NCI-H2227 treated with DMSO at 0.1 percent for 48 hours (cell line): ENCODE results near the gene PADI3.

Experiments used
- DNase-seq: peaks from one replicate; lab custom pipeline; 2025; lab: John Stamatoyannopoulos, UW

The PADI3 gene

DNA sequence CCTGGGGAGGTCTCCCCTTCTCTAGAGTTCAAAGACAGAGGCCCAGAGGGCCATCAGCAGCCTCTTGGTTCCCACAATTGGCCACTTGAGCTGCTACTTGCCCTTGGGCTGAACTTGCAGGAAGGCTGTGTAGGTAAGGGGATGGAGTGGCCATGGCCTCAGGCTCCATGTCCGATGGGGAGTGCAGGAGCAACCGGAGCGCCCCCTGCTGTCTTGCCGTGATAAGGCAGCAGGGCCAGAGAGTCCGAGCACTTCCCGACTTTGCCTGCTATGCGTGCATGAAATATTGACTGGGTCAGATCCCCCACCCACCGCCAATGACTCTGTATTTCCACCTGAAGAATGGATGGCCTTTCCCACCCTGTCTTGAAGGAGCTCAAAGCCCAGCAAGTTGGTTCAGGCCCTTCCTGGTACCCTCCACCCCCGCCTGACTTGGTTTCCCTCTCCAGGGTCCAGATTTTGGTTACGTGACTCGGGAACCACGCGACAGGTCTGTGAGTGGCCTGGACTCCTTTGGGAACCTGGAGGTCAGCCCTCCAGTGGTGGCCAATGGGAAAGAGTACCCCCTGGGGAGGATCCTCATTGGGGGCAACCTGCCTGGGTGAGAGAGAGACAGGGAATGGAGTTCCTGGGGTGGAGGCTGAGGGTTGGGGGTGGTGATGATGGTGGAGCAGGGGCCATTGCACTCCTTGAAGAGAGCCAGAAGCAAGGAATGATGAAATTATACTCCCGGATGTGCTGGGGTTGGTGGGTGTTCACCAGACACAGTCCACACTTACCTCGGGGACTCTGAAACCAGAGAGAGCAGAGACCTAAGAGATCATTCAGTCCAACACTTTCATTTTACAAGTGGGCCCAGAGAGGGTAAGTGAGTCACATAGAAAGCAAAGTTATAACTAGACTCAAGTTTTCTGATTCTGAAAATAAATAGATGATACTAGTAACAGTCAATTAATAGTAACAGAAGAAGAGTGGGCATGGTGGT is 25.6 kb downstream of the PADI3 start:
- peak; percentile 35 for DNase-seq

DNA sequence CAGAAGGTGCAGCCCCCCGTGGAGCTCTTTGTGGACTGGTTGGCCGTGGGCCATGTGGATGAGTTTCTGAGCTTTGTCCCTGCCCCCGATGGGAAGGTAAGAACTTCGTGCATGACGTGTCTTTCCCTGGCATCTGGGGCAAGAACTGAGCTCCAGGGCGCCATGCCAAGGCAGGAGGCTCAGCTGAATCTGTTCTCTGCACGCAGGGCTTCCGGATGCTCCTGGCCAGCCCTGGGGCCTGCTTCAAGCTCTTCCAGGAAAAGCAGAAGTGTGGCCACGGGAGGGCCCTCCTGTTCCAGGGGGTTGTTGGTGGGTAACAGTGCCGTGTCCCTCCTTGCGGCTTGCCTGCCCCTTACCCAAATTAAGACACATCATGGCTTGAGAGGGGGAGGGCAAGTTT is 27.7 kb downstream of the PADI3 start:
- no peak for DNase-seq

DNA sequence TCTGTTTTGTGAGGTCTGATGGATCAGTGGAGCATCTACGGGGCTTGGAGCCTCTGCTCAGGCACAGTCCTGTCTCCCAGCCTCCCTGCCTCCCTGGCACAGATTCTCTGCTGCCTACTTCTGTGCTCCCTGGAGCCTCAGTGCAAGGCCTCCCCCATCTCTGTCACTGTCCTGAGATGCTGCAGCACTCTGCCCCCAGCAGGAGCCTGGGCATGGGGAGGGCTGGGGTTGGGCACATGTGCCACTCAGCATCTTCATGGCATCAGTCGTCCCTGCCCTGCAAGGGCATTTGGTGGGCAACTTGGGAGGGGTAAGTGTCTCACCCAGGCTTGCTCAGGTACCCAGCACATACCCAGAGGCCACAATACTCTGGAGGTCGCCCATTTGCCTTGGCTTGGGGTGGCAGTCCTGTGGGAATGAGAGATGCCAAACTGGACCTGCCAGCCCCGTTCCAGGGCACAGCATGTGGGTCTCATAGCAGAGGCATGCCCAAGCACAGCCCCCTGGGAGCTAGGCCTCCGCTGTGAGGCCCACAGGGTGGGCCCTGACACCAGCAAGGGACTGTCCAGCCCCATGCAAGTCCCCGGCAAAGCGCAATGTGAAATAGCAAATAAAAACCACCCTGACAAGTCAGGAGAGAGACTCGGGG is 28.7 kb downstream of the PADI3 start:
- no peak for DNase-seq

GRCh38 chr1:17278996-17279830 is 30.3 kb downstream of the PADI3 start:
- DNase-seq = no peak

GRCh38 chr1:17280436-17280835 is 31.5 kb downstream of the PADI3 start:
- DNase-seq = no peak

DNA sequence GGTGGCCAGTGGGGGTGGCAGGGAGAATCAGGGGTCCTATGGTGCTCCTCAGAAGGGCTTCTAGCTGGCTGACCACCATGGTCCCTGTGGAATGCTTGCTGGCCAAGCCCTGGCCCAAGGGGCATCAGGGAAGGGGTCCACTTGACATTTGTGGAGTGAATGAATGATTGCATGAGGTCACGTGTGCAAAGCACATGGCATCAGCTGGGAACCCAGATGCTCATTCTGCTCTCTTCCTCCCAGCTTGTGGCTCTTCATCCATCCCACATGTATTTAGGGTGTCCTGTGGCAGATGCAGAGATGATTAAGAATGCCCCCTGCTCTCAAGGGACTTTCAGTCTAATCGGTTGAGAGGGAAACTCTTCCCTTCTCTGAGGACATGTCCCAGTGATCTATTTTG is 32.0 kb downstream of the PADI3 start:
- no peak for DNase-seq

DNA sequence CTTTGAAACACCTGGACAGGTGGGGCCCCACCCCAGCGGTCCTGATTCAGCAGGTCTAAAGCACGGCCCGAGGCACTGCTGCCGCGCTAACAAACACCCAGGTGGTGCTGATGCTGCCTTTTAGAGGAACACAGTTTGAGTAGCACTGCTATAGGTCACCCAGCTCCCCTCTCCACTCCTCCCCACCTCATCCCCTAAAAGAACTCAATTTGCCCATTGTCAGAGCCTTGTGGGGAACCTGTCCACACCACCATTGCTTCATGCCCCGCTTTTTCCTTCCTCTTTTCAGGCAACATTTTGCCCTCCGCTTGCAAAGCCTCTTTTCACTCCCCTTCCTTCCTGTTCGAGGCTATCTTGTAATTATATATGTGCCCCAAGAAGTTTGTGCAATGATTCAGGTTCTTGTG is 32.9 kb downstream of the PADI3 start:
- no peak for DNase-seq

DNA sequence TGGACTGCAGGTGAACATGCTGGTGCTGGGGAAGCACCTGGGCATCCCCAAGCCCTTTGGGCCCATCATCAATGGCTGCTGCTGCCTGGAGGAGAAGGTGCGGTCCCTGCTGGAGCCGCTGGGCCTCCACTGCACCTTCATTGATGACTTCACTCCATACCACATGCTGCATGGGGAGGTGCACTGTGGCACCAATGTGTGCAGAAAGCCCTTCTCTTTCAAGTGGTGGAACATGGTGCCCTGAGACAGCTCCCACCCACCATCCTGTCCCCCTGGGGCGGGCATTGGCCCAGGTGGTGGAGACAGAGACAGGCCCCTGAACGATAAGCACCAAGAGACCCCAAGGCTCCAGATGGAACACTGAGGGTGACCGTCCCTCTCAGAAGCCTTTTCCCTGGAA is 33.9 kb downstream of the PADI3 start:
- DNase-seq = no peak

GRCh38 chr1:17286646-17287045 is 37.7 kb downstream of the PADI3 start:
- DNase-seq = no peak

DNA sequence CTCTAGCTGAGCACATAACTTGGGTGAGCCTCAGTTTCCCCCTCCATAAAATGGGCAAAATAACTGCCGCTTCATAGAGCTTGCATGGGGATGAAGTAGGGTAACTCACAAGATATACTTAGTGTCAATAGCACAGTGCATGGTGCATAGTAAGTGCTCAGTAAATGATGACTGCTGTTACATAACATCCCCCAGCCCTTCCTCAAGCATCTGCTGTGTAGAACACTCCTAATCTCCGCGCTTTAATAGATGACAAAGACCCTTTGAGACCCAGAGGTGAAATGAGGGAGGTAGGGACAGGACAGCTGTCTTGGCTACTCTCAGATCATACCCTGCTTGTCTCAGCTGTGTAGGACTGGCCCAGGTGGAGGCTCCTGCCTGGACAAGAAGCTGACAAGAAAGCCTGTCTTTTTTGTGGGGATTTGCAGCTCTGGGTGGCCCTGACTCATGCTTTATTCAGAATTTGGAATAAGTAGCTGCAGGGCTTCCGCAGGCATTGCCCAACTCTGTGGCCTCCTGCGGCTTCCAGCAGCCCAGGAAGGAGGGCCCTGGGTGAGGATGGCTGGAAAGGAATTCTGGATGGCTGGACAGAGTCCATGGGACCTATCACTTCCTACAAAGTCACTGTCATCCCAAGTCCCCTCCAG is 38.4 kb downstream of the PADI3 start:
- no peak for DNase-seq

DNA sequence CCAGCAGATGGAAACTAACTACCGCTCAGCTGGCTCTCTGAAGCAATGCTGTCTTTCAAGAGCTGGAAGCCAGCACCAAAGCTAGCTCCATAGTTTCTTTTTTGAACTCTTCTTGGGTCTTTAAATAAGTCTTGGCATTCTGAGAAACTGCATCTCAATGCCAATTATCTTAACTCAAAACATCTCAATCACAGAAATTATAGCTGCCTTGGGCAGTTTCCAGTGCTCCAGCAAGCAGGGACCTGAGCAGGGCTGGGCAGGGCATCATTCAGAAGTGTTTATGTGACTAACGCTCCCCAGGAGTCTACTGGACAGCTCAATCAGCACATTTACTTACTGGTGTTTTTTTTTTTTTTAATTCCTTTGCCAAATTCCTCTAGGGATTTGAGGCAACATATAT is 40.8 kb downstream of the PADI3 start:
- peak; percentile 18 for DNase-seq

GRCh38 chr1:17290553-17290952 is 41.7 kb downstream of the PADI3 start:
- DNase-seq = no peak

DNA sequence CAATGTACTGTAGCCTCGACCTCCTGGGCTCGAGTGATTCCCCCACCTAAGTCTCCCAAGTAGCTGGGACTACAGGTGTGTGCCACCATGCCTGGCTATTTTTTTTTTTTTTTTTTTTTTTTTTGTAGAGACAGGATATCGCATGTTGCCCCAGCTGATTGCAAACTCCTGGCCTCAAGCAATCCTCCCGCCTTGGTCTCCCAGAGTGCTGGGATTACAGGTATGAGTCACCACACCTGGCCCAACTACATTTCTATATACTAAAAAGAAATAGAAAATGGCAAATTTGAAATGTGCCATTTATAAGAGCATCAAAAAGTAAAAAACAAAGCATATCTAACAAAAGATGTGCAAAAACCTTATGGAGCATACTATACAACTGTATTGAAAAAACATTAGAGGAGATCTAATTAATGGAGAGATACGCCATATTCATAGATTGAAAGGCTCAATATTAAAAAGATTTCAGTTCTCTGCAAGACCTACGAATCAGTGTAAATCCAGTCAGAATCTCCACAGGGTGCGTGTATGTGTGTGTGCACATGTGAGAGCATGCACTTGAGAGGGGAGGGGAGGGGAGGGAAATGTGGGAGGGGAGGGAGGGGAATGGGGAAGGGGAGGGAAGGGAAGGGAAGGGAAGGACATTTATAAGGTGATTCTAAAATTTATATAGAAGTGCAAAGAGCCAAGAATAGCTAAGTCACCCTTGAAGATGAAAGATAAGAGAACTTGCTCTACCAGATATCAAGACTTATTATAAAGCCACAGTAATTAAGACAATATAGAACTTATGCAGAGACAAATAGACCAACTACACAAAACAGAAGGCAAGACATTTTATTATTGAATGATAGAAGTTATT is 43.6 kb downstream of the PADI3 start:
- DNase-seq = no peak

GRCh38 chr1:17293681-17294425 is 45.0 kb downstream of the PADI3 start:
- no peak for DNase-seq

DNA sequence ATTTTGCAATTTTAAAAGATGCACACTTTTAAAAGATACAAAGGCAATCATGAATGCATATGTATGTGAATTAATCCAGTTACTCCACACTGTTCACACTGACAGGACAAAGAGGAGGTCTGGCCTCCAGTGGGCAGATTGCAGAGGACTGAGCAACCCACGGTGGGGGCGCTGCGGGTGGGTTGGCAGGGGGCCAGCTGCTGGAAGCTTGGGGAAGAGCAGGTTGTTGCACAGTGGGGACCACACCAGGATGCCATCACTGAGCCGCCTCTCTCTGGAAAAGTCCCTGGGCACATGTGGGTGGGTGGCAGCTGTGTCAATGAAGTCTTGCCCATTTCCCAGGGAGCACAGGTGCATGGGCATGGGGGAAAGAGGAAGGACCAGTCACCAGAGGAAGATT is 46.4 kb downstream of the PADI3 start:
- DNase-seq = no peak

DNA sequence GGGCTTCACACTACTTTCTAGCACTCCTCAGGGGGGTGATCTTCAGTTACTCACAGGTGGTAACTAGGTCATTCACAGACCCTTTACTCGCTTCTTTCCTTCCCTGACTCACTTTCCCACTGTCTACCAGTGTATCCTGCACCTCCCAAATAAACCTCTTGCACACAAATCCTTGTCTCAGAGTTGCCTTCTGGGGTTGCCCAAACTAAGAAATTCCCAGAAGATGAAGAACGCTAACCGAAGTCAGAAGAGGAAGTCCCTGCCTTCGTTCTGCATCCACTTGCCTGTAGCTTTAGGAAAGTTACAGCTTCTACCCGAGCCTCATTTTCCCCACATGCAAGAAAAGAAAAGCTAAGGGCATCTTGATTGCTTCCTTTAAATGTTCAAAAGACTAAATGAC is 47.2 kb downstream of the PADI3 start:
- no peak for DNase-seq

GRCh38 chr1:17297991-17298390 is 49.1 kb downstream of the PADI3 start:
- no peak for DNase-seq

- no peak for DNase-seq
Measured at GRCh38 chr1:17301767-17302166, 52.9 kb downstream of the PADI3 start.

DNA sequence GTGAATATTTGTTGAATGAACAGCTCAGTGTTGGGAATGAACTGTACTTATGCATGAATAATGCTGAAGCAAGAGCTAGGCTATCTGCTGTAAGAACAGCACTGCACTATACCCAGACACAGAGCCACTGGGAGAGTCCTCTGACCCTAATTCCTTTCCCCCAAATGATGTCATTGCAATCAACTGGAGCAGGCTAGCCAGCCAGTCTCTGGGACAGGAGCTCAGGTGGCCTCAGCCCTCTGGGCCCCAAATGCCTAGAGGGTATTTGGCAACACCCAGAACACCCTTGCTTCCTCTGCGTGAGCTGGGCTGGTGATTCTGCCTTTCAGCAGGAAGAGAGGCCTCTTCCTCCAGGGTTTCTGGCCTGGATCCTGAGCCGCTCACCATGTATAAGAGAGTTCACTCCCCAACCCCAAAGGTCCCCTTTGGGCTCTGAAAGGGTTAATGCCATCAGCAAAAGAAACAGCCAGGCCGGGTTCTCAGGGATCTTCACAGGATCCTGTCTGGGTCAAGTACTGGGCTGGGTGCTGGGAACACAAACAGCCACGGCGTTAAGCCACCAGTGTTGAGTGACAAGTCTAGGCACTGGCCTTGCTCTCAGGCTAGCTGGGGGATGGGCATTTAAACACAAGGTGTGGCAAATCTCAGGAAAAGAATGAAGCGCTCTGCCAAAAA is 55.4 kb downstream of the PADI3 start:
- no peak for DNase-seq

GRCh38 chr1:17304826-17305175 is 55.9 kb downstream of the PADI3 start:
- DNase-seq = no peak
